NCI-H82 (cell line): Measurements from ENCODE around the gene FOXN3.
A peak's percentile ranks its signal among the peaks of the same experiment; 100 is the strongest.
"Not testable (repeated sequence)": the region's sequence is repeated elsewhere in the genome, so short reads cannot be mapped to it uniquely, and the experiment has no call there.

Experiments used
- DNase-seq: peaks from one replicate; lab custom pipeline; 2025; lab: John Stamatoyannopoulos, UW

FOXN3 gene

GRCh38 chr14:89129570-89129969 is 287.5 kb downstream of the FOXN3 start:
- DNase-seq = no peak

- peak; percentile 20 for DNase-seq
Measured at GRCh38 chr14:89128311-89129026, 288.6 kb downstream of the FOXN3 start.

- no peak for DNase-seq
Measured at GRCh38 chr14:89126461-89126860, 290.6 kb downstream of the FOXN3 start.

GRCh38 chr14:89125216-89125615 is 291.8 kb downstream of the FOXN3 start:
- no peak for DNase-seq

GRCh38 chr14:89123851-89124250 is 293.2 kb downstream of the FOXN3 start:
- no peak for DNase-seq

GRCh38 chr14:89123215-89123614 is 293.8 kb downstream of the FOXN3 start:
- DNase-seq = no peak

- DNase-seq = no peak
Measured at GRCh38 chr14:89121968-89122620, 294.9 kb downstream of the FOXN3 start.

GRCh38 chr14:89117012-89117411 is 300.0 kb downstream of the FOXN3 start:
- peak; percentile 72 for DNase-seq

- no peak for DNase-seq
Measured at GRCh38 chr14:89114109-89114508, 302.9 kb downstream of the FOXN3 start.

- no peak for DNase-seq
Measured at GRCh38 chr14:89112720-89113119, 304.3 kb downstream of the FOXN3 start.

GRCh38 chr14:89111766-89112543 is 305.1 kb downstream of the FOXN3 start:
- DNase-seq = not testable (repeated sequence)

GRCh38 chr14:89111232-89111631 is 305.8 kb downstream of the FOXN3 start:
- not testable (repeated sequence) for DNase-seq

- DNase-seq = no peak
Measured at GRCh38 chr14:89110110-89110509, 306.9 kb downstream of the FOXN3 start.

GRCh38 chr14:89108608-89109007 is 308.4 kb downstream of the FOXN3 start:
- DNase-seq = no peak

- peak; percentile 59 for DNase-seq
Measured at GRCh38 chr14:89107626-89108025, 309.4 kb downstream of the FOXN3 start.
